Measurements from ENCODE around the gene APPL1.

The APPL1 gene

DNA sequence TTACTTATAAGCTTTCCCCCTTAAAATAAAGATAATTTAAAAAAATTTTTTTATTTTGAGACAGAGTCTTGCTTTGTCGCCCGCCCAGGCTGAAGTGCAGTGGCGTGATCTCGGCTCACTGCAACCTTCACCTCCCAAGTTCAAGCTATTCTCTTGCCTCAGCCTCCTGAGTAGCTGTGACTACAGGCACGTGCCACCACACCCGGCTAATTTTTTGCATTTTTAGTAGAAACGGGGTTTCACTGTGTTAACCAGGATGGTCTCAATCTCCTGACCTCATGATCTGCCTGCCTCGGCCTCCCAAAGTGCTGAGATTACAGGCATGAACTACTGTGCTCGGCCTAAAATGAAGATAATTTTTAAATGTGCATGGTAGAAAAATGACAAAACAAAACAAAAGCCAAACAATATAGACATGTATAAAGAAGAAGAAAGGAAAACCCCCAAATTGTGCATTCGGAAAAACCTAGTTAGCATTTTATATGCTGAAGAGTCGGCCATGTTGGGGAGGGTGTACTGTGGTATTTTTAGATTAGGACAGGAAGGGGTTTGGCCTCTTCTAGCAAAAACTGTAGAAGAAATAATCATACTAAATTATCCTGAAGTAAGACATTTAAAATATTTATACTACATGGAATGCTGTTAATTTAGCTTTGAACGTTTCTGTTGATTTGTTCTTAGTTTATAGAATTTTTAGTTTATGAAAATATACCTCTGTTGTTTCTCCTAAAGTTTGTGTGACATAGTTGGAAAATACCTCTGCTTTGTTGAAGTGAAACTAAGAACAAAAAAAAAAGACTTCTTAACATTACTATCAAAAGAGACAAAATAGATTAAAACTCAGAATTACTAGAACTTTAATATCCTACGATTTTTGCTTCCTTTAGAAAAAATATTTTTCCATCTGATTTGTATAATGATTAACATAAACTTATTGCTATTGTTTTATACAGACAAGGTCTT, 7.4 kb downstream of the APPL1 start:
- H3K27me3 Mint-ChIP-seq = no peaks in the 10 kb centered on the region
- peaks cover 9 to 36% of the 10 kb centered on the region in 2 donors for H3K4me1 Mint-ChIP-seq
- ATAC-seq (replicated peaks) (peak; percentile 94 to 96), DNase-seq (peak; percentile 10)
- H3K36me3 Mint-ChIP-seq = peaks cover 19 to 25% of the 10 kb centered on the region in 2 donors
- H3K4me3 Mint-ChIP-seq = peak overlapping the region; percentile 72 to 75
- H3K27ac Mint-ChIP-seq = peak overlapping the region; percentile 94
- peaks cover 0 to 3% of the 10 kb centered on the region in 2 donors for H3K9me3 Mint-ChIP-seq

DNA sequence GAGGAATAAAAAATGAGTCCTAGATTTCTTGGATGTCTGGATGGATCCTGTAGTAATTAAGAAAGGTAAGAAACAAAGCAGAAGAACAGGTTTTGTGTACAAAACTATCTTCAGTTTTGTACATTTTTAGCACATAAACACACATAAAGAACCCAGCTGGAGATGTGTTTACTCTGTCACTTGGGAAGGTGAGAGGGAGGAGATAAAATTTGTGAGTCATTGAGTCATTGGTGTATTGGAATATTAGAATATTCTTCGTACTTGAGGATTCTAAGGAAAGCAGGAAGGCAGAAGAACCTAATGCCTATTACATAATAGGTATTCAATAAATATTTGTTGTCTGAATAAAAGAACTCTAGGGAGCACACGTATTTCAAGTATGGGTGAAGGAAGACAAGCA, 17.4 kb downstream of the APPL1 start:
- Mint-ChIP-seq H3K4me3 (no peak overlapping the region), H3K4me1 (no peaks in the 10 kb centered on the region), H3K36me3 (peaks cover 38 to 52% of the 10 kb centered on the region in 2 donors), H3K27ac (no peak overlapping the region), H3K9me3 (no peaks in the 10 kb centered on the region), H3K27me3 (no peaks in the 10 kb centered on the region)
- ATAC-seq (replicated peaks) (no peak), DNase-seq (no peak)

DNA sequence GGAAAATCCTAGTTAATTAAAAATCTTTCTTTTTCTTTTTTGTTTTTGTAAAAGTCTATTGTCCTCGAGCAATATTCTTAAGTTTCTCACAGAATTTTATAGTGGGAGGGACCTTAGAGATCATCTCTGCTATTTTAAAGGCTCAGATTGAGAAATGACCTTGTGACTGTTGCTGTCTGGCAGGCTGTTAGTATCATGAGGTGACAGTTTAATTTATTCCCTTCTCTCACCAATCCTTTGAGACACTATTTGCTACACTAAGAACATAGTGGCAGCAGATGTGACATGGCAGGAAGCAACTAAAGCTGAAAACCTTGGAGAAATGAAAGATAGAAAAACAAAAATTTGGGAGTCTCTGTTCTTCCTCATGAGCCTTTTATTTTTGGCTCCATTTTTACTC, 24.9 kb downstream of the APPL1 start:
- H3K9me3 Mint-ChIP-seq = no peaks in the 10 kb centered on the region
- no peaks in the 10 kb centered on the region for H3K4me1 Mint-ChIP-seq
- no peak overlapping the region for H3K27ac Mint-ChIP-seq
- H3K27me3 Mint-ChIP-seq = no peaks in the 10 kb centered on the region
- H3K4me3 Mint-ChIP-seq = no peak overlapping the region
- DNase-seq (no peak), ATAC-seq (replicated peaks) (no peak)
- peaks cover 27 to 40% of the 10 kb centered on the region in 2 donors for H3K36me3 Mint-ChIP-seq

DNA sequence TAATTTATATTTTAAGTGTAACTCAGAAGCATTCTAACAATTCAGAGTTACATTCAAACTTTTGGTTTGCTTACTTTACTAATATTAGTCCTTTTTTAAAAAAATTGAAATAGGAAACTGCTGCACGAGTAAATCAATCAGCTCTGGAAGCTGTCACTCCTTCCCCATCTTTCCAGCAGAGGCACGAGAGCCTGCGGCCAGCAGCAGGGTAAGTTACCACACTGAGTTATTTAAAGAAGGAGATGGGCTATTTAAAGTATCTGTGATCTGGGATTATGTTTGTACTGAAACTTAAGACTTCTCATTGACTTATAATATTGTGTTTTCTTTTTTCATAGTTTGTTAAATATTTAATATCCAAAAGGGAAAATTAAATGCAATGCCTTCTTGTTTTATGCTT, 29.3 kb downstream of the APPL1 start:
- no peaks in the 10 kb centered on the region for H3K27me3 Mint-ChIP-seq
- no peak overlapping the region for H3K27ac Mint-ChIP-seq
- ATAC-seq (replicated peaks) (no peak), DNase-seq (no peak)
- H3K36me3 Mint-ChIP-seq = peaks cover 37 to 51% of the 10 kb centered on the region in 2 donors
- H3K9me3 Mint-ChIP-seq = no peaks in the 10 kb centered on the region
- H3K4me3 Mint-ChIP-seq = no peak overlapping the region
- H3K4me1 Mint-ChIP-seq = no peaks in the 10 kb centered on the region

- no peaks in the 10 kb centered on the region for H3K27me3 Mint-ChIP-seq
- DNase-seq (no peak), ATAC-seq (replicated peaks) (no peak)
- peaks cover 2 to 3% of the 10 kb centered on the region in 2 donors for H3K9me3 Mint-ChIP-seq
- H3K4me3 Mint-ChIP-seq = no peak overlapping the region
- H3K36me3 Mint-ChIP-seq = peaks cover 40 to 54% of the 10 kb centered on the region in 2 donors
- no peaks in the 10 kb centered on the region for H3K4me1 Mint-ChIP-seq
- H3K27ac Mint-ChIP-seq = no peak overlapping the region
These were observed 30.1 kb downstream of the APPL1 start for GRCh38 chr3:57257678-57258077.

GRCh38 chr3:57261119-57261518, 33.6 kb downstream of the APPL1 start:
- H3K9me3 Mint-ChIP-seq = peaks cover 4 to 10% of the 10 kb centered on the region in 2 donors
- no peaks in the 10 kb centered on the region for H3K4me1 Mint-ChIP-seq
- no peaks in the 10 kb centered on the region for H3K27me3 Mint-ChIP-seq
- peaks cover 59 to 72% of the 10 kb centered on the region in 2 donors for H3K36me3 Mint-ChIP-seq
- no peak overlapping the region for H3K27ac Mint-ChIP-seq
- DNase-seq = no peak
- ATAC-seq (replicated peaks) = no peak
- no peak overlapping the region for H3K4me3 Mint-ChIP-seq

GRCh38 chr3:57261929-57262328, 34.4 kb downstream of the APPL1 start:
- no peak overlapping the region for H3K4me3 Mint-ChIP-seq
- H3K9me3 Mint-ChIP-seq = peaks cover 4 to 10% of the 10 kb centered on the region in 2 donors
- no peak for ATAC-seq (replicated peaks)
- H3K36me3 Mint-ChIP-seq = peaks cover 67 to 80% of the 10 kb centered on the region in 2 donors
- no peaks in the 10 kb centered on the region for H3K27me3 Mint-ChIP-seq
- H3K27ac Mint-ChIP-seq = no peak overlapping the region
- no peak for DNase-seq
- no peaks in the 10 kb centered on the region for H3K4me1 Mint-ChIP-seq

DNA sequence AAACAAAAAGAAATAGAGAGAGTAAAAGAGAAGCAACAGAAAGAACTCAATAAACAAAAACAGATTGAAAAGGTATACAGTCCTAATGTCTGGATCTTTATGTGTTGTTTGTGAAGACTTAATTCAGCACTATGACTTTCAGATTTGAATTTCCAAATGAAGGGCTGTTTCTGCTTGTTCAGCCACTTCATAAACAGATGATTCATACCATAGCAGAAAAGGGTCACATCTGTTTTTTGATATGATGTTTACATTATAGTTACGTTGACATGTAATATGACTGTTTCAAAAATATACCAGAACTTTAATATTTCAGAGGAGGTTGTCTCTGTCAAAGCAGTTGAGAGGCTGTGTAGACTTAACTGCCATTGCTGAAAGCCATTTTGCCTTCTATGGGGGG, 40.9 kb downstream of the APPL1 start:
- no peak overlapping the region for H3K4me3 Mint-ChIP-seq
- ATAC-seq (replicated peaks) = no peak
- no peak overlapping the region for H3K27ac Mint-ChIP-seq
- peaks cover 0 to 6% of the 10 kb centered on the region in 2 donors for H3K9me3 Mint-ChIP-seq
- H3K36me3 Mint-ChIP-seq = peaks cover 46 to 64% of the 10 kb centered on the region in 2 donors
- no peaks in the 10 kb centered on the region for H3K27me3 Mint-ChIP-seq
- no peak for DNase-seq
- H3K4me1 Mint-ChIP-seq = no peaks in the 10 kb centered on the region

DNA sequence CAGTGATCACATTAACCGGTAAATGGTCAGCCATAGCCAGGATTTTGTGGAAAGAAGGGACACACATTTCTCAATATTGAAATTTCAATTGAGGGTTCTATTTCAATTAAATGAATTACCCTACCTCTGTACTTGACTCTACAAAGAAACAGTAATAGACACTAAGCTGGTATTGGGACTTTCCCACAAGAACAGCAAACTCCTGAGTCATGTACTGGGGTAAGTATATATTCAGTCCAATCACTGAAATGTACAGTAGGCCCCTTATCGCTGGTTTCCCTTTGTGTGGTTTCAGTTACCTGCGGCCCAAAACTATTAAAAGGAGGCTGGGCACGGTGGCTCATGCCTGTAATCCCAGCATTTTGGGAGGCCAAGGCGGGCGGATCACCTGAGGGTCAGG, 47.3 kb downstream of the APPL1 start:
- Mint-ChIP-seq H3K36me3 (peaks cover 15 to 27% of the 10 kb centered on the region in 2 donors), H3K4me3 (no peak overlapping the region), H3K9me3 (no peaks in the 10 kb centered on the region), H3K4me1 (no peaks in the 10 kb centered on the region), H3K27ac (no peak overlapping the region), H3K27me3 (no peaks in the 10 kb centered on the region)
- DNase-seq = no peak
- ATAC-seq (replicated peaks) = no peak

DNA sequence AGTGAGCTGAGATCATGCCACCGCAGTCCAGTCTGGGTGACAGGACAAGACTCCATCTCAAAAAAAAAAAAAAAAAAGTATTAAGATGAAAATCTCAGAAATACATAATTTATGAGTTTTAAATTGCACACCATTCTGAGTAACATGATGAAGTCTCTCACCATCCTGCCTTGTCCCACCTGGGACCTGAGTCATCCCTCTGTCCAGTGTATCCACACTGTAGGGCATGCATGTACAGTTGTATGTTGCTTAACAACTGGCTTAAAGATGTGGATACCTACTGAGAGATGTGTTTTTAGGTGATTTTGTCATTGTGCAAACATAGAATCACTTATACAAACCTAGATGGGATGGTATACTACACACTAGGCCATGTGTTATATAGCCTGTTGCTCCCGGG, 47.9 kb downstream of the APPL1 start:
- H3K27me3 Mint-ChIP-seq = no peaks in the 10 kb centered on the region
- ATAC-seq (replicated peaks) = no peak
- no peak overlapping the region for H3K27ac Mint-ChIP-seq
- no peak for DNase-seq
- H3K9me3 Mint-ChIP-seq = peaks cover 0 to 2% of the 10 kb centered on the region in 2 donors
- no peaks in the 10 kb centered on the region for H3K4me1 Mint-ChIP-seq
- peaks cover 18 to 27% of the 10 kb centered on the region in 2 donors for H3K36me3 Mint-ChIP-seq
- no peak overlapping the region for H3K4me3 Mint-ChIP-seq

- Mint-ChIP-seq H3K4me3 (no peak overlapping the region), H3K27me3 (no peaks in the 10 kb centered on the region), H3K27ac (no peak overlapping the region), H3K4me1 (no peaks in the 10 kb centered on the region), H3K36me3 (peaks cover 12 to 16% of the 10 kb centered on the region in 2 donors), H3K9me3 (peaks cover 0 to 9% of the 10 kb centered on the region in 2 donors)
- no peak for ATAC-seq (replicated peaks)
- no peak for DNase-seq
These were observed 50.7 kb downstream of the APPL1 start for GRCh38 chr3:57278237-57278636.

DNA sequence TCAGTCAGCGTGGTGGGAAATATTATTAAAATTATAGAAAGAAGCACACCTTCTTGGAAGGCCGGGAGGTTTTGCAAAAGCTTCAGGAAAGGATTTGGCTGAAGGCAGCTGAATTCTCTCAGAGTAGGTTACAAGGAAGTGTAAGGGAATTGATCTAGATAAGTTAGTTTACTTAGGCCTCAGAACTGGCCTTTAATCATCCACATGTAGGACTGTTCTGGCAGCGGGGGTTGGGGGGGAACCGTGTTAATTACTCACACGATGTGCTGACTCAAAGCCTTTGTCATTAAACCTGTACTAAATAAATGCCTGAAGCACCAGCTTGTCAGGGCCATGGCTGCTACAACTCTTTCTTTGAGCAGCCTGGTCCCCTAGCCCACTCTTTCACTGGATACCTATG, 52.2 kb downstream of the APPL1 start:
- DNase-seq = no peak
- Mint-ChIP-seq H3K36me3 (peaks cover 9 to 11% of the 10 kb centered on the region in 2 donors), H3K27ac (no peak overlapping the region), H3K4me3 (no peak overlapping the region), H3K9me3 (peaks cover 0 to 9% of the 10 kb centered on the region in 2 donors), H3K27me3 (no peaks in the 10 kb centered on the region), H3K4me1 (no peaks in the 10 kb centered on the region)
- ATAC-seq (replicated peaks) = no peak

DNA sequence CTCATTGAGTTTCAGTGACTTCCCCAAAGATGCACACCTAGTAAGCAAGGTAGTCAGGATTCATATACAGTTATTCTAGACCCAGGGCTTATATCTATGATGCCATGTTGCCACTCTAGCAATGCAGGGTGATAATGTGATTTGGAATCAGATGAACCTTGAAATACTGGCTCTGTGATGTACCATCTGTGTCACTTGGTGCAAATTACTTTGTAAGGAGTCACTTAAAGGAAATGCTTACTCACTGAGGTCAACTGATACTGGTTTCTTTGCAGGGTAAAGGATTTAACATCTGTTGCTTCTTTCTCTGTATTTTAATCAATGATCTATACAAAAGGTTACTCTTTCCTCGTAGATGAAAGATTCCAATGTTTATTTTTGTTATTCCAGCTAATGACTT, 54.2 kb downstream of the APPL1 start:
- no peaks in the 10 kb centered on the region for H3K27me3 Mint-ChIP-seq
- H3K4me3 Mint-ChIP-seq = no peak overlapping the region
- H3K4me1 Mint-ChIP-seq = no peaks in the 10 kb centered on the region
- H3K36me3 Mint-ChIP-seq = peaks cover 10 to 13% of the 10 kb centered on the region in 2 donors
- DNase-seq (no peak), ATAC-seq (replicated peaks) (no peak)
- peaks cover 0 to 9% of the 10 kb centered on the region in 2 donors for H3K9me3 Mint-ChIP-seq
- no peak overlapping the region for H3K27ac Mint-ChIP-seq

DNA sequence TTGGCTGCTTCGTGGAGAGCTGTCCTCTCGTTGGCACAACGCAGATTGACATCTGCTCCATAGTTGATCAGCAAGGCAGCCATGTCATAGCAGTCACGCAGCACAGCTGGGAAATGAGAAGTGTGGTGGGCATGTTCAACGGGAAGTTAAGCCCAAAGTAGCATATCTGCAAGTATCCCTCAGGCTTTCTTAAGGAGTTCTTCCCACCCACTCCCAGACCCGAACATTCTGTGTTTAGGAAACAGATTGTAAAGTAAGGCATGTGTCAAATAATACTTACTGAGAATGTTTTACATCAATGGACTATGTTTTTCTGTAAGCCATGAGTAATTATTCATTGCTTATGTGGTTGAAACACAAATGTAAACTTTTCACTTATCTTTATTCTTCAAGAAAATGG, 55.8 kb downstream of the APPL1 start:
- H3K27me3 Mint-ChIP-seq = no peaks in the 10 kb centered on the region
- no peak for ATAC-seq (replicated peaks)
- H3K36me3 Mint-ChIP-seq = peaks cover 10 to 11% of the 10 kb centered on the region in 2 donors
- H3K27ac Mint-ChIP-seq = no peak overlapping the region
- peaks cover 0 to 9% of the 10 kb centered on the region in 2 donors for H3K9me3 Mint-ChIP-seq
- no peaks in the 10 kb centered on the region for H3K4me1 Mint-ChIP-seq
- no peak for DNase-seq
- no peak overlapping the region for H3K4me3 Mint-ChIP-seq

DNA sequence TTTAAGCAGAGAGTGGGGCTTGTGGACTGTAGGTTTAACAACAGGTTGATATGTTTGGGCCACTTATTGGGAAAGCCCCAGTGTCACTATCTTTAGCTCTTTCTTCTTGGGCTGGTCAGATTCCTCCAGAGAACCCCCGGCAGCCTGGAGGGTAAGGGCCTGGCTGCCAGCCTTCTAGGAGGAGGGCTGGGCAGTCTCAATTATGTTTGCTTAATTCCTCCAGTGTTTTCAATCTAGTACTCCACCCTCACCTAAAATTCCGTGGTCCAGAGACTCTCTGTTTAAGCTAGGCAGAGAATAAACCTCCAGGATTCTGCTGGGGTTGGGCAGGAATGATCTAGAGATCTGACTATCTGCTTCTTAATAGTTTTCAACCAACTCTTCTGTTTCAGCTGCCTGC, 59.7 kb downstream of the APPL1 start:
- Mint-ChIP-seq H3K4me3 (no peak overlapping the region), H3K4me1 (no peaks in the 10 kb centered on the region), H3K27ac (no peak overlapping the region), H3K9me3 (no peaks in the 10 kb centered on the region), H3K36me3 (peaks cover 2 to 3% of the 10 kb centered on the region in 2 donors), H3K27me3 (no peaks in the 10 kb centered on the region)
- DNase-seq (no peak), ATAC-seq (replicated peaks) (no peak)

Data from stimulated activated naive B cell treated with anti-CD40 and anti-IgM and Interleukin-4, amounts not matched to agents 10 μg/mL and 1 μg/mL and 100 μg/mL, for 72 hours (primary cell).